Gastroesophageal sphincter (tissue), 4 donors: Measurements from ENCODE around the gene PCYT1A. TPM values are rescaled to one million over a fixed set of nuclear protein-coding genes. Genes with fewer than 3 reads are reported as not detected.

Experiments
- ATAC-seq: fragments of 150-250 bp; one replicate; pipeline ENCODE4 v1.9.1; 2016; ENCODE audit warnings: mild to moderate bottlenecking, moderate library complexity
- H3K27ac ChIP-seq, 4 donors: fragments of 200-600 bp; sonication (generic) in 3 of 4; 1 replicate in 3 of 4; 2 replicates in 1 of 4; pipeline ENCODE4 v1.5.1; 2016 to 2019
- H3K27me3 ChIP-seq: fragments of 200-600 bp; sonication (generic); one replicate; pipeline ENCODE4 v1.5.1; 2019
- H3K36me3 ChIP-seq, 2 donors: fragments of 200-600 bp; sonication (generic); one replicate each; pipeline ENCODE4 v1.5.1; 2019; ENCODE audit warnings: control low read depth in 1 of 2
- H3K4me1 ChIP-seq, 3 donors: fragments of 200-600 bp; sonication (generic); 1 replicate in 2 of 3; 2 replicates in 1 of 3; pipeline ENCODE4 v1.5.1; 2016 to 2019; ENCODE audit warnings: control low read depth in 2 of 3
- H3K4me3 ChIP-seq, 2 donors: fragments of 200-600 bp; sonication (generic); one replicate each; pipeline ENCODE4 v1.5.1; 2019; ENCODE audit warnings: mild to moderate bottlenecking in 1 of 2, moderate library complexity in 1 of 2
- H3K9me3 ChIP-seq, 3 donors: fragments of 200-600 bp; sonication (generic); one replicate each; pipeline ENCODE4 v1.5.1; 2017 to 2019; ENCODE audit warnings: control low read depth in 2 of 3
- EP300 ChIP-seq: sonication (generic); formaldehyde crosslinking; IDR thresholded peaks from one replicate; pipeline ENCODE4 v1.6.1; 2017; ENCODE audit warnings: antibody characterized with exemption, mild to moderate bottlenecking
- POLR2A ChIP-seq, 2 donors: fragments of 450-650 bp; IDR thresholded peaks; one replicate each; pipeline ENCODE4 v1.6.1; 2017; ENCODE audit warnings: antibody characterized with exemption in 2 of 2, mild to moderate bottlenecking in 2 of 2, moderate library complexity in 1 of 2
- POLR2AphosphoS5 ChIP-seq: sonication (generic); formaldehyde crosslinking; IDR thresholded peaks from one replicate; pipeline ENCODE4 v1.6.1; 2017; ENCODE audit warnings: antibody characterized with exemption
- WGBS, 2 donors: methylation state at CpG; one replicate each; pipeline ENCODE4 v1.1.5; 2018; ENCODE audit warnings: low coverage in 1 of 2; 5-methylcytosine and 5-hydroxymethylcytosine counted together
- total RNA-seq, 4 donors: library from RNA; depleted of rRNA; stranded (reverse); fragments of >200 nt; gene quantifications; one replicate each; pipeline ENCODE4 v1.1.0, GENCODE V29; 2016
- TF ChIP-seq, protein P1 (sequence below), 4 experiments: fragments of 200-600 bp in 2 of 4; fragments of 450-650 bp in 2 of 4; sonication (generic) in 1 of 4; IDR thresholded peaks; one replicate each; pipeline ENCODE4 v1.5.1; 2017 to 2019; ENCODE audit warnings: antibody characterized with exemption in 4 of 4, mild to moderate bottlenecking in 2 of 4, moderate library complexity in 2 of 4

The PCYT1A gene
- total RNA-seq, 4 donors from 2014 or later, result 60.3 to 92.6 (median 81.0) TPM

DNA sequence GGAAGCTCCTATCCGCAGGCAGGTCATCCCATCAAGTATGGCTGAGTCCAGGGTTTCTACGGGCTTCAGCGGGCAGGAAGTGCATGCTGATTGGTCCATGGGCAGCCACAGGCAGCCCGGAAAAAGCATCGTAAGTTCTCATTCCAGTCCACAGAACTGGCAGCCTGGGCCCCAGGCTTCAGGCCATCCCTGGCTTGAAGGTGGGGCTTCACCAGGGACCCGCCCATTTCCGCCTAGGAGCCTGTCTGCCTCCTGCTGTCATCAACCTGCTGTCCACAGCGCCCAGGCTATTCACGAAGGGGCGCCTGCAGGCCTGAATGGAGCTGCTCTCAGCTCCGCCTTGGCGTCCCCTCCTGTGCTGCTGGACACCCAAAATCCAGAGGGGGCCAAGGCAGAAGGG lies 13.9 kb downstream of the PCYT1A start:
- ATAC-seq, result no peak
- no CpG with 5 or more reads among the region's 12 CpGs for WGBS, 2 donors
- no peaks in the 10 kb centered on the region for H3K9me3 ChIP-seq
- H3K27me3 ChIP-seq, result no peaks in the 10 kb centered on the region
- no peak overlapping the region for H3K27ac ChIP-seq
- peaks cover 0 to 37% of the 10 kb centered on the region in 2 donors for H3K36me3 ChIP-seq
- no peak for TF ChIP-seq EP300
- TF ChIP-seq POLR2AphosphoS5, result no peak
- TF ChIP-seq, protein P1, sequence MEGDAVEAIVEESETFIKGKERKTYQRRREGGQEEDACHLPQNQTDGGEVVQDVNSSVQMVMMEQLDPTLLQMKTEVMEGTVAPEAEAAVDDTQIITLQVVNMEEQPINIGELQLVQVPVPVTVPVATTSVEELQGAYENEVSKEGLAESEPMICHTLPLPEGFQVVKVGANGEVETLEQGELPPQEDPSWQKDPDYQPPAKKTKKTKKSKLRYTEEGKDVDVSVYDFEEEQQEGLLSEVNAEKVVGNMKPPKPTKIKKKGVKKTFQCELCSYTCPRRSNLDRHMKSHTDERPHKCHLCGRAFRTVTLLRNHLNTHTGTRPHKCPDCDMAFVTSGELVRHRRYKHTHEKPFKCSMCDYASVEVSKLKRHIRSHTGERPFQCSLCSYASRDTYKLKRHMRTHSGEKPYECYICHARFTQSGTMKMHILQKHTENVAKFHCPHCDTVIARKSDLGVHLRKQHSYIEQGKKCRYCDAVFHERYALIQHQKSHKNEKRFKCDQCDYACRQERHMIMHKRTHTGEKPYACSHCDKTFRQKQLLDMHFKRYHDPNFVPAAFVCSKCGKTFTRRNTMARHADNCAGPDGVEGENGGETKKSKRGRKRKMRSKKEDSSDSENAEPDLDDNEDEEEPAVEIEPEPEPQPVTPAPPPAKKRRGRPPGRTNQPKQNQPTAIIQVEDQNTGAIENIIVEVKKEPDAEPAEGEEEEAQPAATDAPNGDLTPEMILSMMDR (IDR thresholded peaks at IDR 0.05), result no peak
- TF ChIP-seq POLR2A (IDR thresholded peaks at IDR 0.05), result no peak
- H3K4me3 ChIP-seq, result no peak overlapping the region
- peaks cover 0 to 2% (median 0%) of the 10 kb centered on the region in 3 donors for H3K4me1 ChIP-seq

DNA sequence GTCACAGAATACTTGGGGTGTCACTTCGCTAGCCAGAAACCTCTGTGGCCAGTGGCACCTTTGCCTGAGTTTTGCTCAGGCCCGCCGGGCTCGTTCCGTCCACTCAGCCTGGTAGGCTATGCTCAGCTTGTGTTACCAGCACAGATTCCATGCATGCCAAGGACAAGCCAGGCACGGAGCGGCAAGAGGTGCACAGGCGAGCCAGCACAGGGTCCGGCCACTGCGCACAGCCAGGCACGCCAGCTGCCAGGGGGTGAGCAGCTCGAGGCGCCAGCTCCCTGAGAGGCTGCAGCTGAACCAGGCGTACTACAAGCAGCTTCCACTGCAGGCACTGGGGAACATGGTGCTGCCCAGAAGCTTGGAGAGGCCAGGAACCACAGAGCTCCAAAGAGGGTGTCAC lies 14.7 kb downstream of the PCYT1A start:
- TF ChIP-seq EP300 (no peak), POLR2A (IDR thresholded peaks at IDR 0.05) (no peak), POLR2AphosphoS5 (no peak)
- TF ChIP-seq, protein P1 (IDR thresholded peaks at IDR 0.05), result no peak
- peaks cover 0 to 8% (median 3%) of the 10 kb centered on the region in 3 donors for H3K4me1 ChIP-seq
- H3K4me3 ChIP-seq, result no peak overlapping the region
- H3K27ac ChIP-seq, result no peak overlapping the region
- no peak for ATAC-seq
- peaks cover 0 to 45% of the 10 kb centered on the region in 2 donors for H3K36me3 ChIP-seq
- H3K9me3 ChIP-seq, result no peaks in the 10 kb centered on the region
- whole genome bisulfite sequencing, 2 donors, result 100% methylated on average over 1 of the region's 14 CpGs; no CpG with 5 or more reads in 1 of the 2 donors
- H3K27me3 ChIP-seq, result no peaks in the 10 kb centered on the region

DNA sequence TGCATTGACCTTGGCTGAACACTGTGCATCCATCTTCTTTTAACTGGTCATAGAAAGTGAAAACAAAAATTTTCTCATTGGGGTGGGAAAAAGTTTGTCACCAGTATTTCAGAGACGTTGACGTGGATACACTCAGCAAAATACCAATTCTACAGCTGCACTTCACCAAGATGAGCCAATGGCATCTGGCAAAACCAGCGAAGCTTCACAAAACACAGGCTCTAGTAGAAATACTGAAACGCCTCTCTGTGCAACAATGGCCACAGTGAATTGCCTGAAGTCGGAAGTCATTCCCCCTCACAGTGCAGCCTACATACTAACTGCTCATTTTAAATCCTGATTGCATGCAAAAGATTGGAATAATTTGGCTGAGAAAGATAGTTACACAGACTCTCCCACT lies 17.0 kb downstream of the PCYT1A start:
- Histone ChIP-seq H3K4me1 (peaks cover 0 to 8% (median 3%) of the 10 kb centered on the region in 3 donors), H3K4me3 (no peak overlapping the region), H3K27ac (no peak overlapping the region), H3K9me3 (no peaks in the 10 kb centered on the region), H3K27me3 (no peaks in the 10 kb centered on the region), H3K36me3 (peaks cover 0 to 68% of the 10 kb centered on the region in 2 donors)
- TF ChIP-seq POLR2AphosphoS5 (no peak), EP300 (no peak), POLR2A (IDR thresholded peaks at IDR 0.05) (no peak)
- TF ChIP-seq, protein P1 (IDR thresholded peaks at IDR 0.05), result no peak
- WGBS, 2 donors, result 90 to 98% methylated on average over 2 to 5 of the region's 5 CpGs
- ATAC-seq, result no peak

DNA sequence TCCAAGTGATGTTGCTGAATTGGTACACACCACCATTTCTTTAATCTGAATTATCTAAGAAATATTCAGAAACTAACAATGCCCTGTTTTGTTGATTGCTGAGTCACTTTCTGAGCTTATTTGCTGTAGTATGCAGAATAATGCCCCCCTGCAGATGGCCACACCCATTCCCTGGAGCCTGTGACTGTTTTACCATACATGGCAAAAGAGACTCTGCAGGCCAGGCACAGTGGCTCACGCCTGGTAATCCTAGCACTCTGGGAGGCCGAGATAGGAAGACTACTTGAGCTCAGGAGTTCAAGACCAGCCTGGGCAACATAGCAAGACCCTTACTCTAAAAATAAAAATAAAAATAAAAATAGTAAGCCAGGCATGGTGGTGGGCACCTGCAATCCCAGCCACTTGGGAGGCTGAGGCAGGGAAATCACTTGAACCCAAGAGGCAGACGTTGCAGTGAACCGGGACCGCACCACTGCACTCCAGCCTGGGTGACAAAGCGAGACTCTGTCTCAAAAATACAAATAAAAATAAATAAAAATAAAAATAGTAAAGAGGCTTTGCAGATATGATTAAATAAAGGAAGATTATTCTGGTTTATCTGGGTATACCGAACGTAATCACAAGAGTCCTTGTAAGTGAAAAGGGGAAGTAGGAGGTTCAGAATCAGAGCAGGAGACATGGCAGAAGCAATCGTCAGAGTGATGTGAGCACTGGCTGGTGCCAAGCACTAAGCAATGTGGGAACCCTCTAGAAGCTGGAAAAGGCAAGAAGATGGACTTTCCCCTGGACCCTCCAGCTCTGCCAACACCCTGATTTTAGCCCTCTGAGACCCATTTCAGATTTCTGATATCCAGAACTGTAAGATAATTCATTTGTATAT lies 19.0 kb downstream of the PCYT1A start:
- ATAC-seq, result peak; percentile 65
- WGBS, 2 donors, result 73 to 79% methylated on average over 8 to 9 of the region's 9 CpGs
- Histone ChIP-seq H3K27ac (no peak overlapping the region), H3K4me1 (peaks cover 0 to 8% (median 3%) of the 10 kb centered on the region in 3 donors), H3K9me3 (no peaks in the 10 kb centered on the region), H3K4me3 (no peak overlapping the region), H3K27me3 (no peaks in the 10 kb centered on the region), H3K36me3 (peaks cover 0 to 81% of the 10 kb centered on the region in 2 donors)
- TF ChIP-seq POLR2AphosphoS5, result no peak
- no peak for TF ChIP-seq POLR2A (IDR thresholded peaks at IDR 0.05)
- TF ChIP-seq, protein P1 (IDR thresholded peaks at IDR 0.05), result no peak
- no peak for TF ChIP-seq EP300

DNA sequence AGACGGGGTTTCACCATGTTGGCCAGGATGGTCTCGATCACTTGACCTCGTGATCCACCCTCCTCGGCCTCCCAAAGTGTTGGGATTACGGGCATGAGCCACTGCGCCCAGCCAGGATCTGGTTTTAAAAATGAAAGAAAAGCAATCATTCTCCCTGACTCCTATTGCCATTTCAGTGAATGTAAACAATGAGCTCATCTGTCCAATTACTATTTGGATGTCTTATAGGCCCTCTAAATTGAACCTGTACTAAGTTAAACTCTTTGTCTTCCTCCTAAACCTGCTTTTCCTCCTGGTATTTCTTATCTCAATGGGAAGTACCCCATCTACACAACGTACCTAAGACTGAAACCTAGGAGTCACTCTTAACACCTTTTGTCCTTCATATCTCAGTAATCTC lies 23.7 kb downstream of the PCYT1A start:
- Histone ChIP-seq H3K9me3 (no peaks in the 10 kb centered on the region), H3K27ac (no peak overlapping the region), H3K4me3 (no peak overlapping the region), H3K27me3 (no peaks in the 10 kb centered on the region), H3K36me3 (peaks cover 0 to 78% of the 10 kb centered on the region in 2 donors), H3K4me1 (peaks cover 0 to 8% (median 3%) of the 10 kb centered on the region in 3 donors)
- 89 to 90% methylated on average over 5 to 7 of the region's 7 CpGs for WGBS, 2 donors
- no peak for ATAC-seq
- TF ChIP-seq EP300, result no peak
- no peak for TF ChIP-seq POLR2A (IDR thresholded peaks at IDR 0.05)
- no peak for TF ChIP-seq POLR2AphosphoS5
- TF ChIP-seq, protein P1 (IDR thresholded peaks at IDR 0.05), result no peak
